Spleen (tissue), 11 donors: Measurements from ENCODE around the gene ADGRL3. TPM values are rescaled to one million over a fixed set of nuclear protein-coding genes. Genes with fewer than 3 reads are reported as not detected.

ENCODE experiments used
- DNase-seq: peaks from one replicate; pipeline ENCODE4 v3.0.0-alpha.2; 2020
- H3K27ac ChIP-seq, 8 donors: fragments of 200-600 bp; sonication (generic) in 7 of 8; 1 replicate in 4 of 8; 2 replicates in 4 of 8; pipeline versions ENCODE4 v1.5.0 to v1.8.0; 2016 to 2021; ENCODE audit warnings: inconsistent platforms in 4 of 8, mild to moderate bottlenecking in 4 of 8, moderate library complexity in 1 of 8
- H3K27me3 ChIP-seq, 7 donors: fragments of 200-600 bp; sonication (generic) in 6 of 7; replicated peaks in 1 of 7; 1 replicate in 4 of 7; 2 replicates in 3 of 7; pipeline versions ENCODE4 v1.5.0 to v1.8.0; 2016 to 2021; ENCODE audit warnings: inconsistent platforms in 3 of 7, mild to moderate bottlenecking in 1 of 7
- H3K36me3 ChIP-seq, 6 donors: fragments of 200-600 bp; sonication (generic) in 5 of 6; 1 replicate in 4 of 6; 2 replicates in 2 of 6; pipeline versions ENCODE4 v1.5.0 to v1.8.0; 2016 to 2021; ENCODE audit warnings: inconsistent platforms in 2 of 6
- H3K4me1 ChIP-seq, 6 donors: fragments of 200-600 bp; sonication (generic) in 5 of 6; 1 replicate in 3 of 6; 2 replicates in 3 of 6; pipeline versions ENCODE4 v1.5.0 to v1.8.0; 2016 to 2021; ENCODE audit warnings: inconsistent platforms in 3 of 6
- H3K4me3 ChIP-seq, 8 donors: fragments of 200-600 bp; sonication (generic) in 7 of 8; 1 replicate in 4 of 8; 2 replicates in 4 of 8; pipeline versions ENCODE4 v1.5.0 to v1.8.0; 2016 to 2021; ENCODE audit warnings: inconsistent platforms in 4 of 8, mild to moderate bottlenecking in 4 of 8, moderate library complexity in 2 of 8
- H3K9me3 ChIP-seq, 8 donors: fragments of 200-600 bp; sonication (generic) in 7 of 8; 1 replicate in 4 of 8; 2 replicates in 4 of 8; pipeline versions ENCODE4 v1.5.0 to v1.8.0; 2016 to 2021; ENCODE audit warnings: inconsistent platforms in 4 of 8
- POLR2A ChIP-seq, 3 donors: fragments of 450-650 bp; IDR thresholded peaks; one replicate each; pipeline ENCODE4 v1.5.1; 2017; ENCODE audit warnings: antibody characterized with exemption in 3 of 3, mild to moderate bottlenecking in 1 of 3
- POLR2AphosphoS5 ChIP-seq, 3 donors: sonication (generic); formaldehyde crosslinking; IDR thresholded peaks; one replicate each; pipeline ENCODE4 v1.5.1; 2017; ENCODE audit warnings: antibody characterized with exemption in 3 of 3
- WGBS, 5 donors: extraction: QIAGEN DNeasy Blood & Tissue Kit in 3 of 5; methylation state at CpG; one replicate each; pipeline versions ENCODE4 v1.1.5 to v1.1.7; 2013 to 2018; 5-methylcytosine and 5-hydroxymethylcytosine counted together
- intact Hi-C: fragments of 100-400 bp; cut with DNase I; formaldehyde crosslinking; loops from one replicate; pipeline ENCODE4 v1.15.0; 2023; ENCODE audit warnings: low total_unique reads
- polyA plus RNA-seq, 3 donors: library from polyadenylated mRNA; stranded (reverse); fragments of 200-250 nt; gene quantifications; one replicate each; pipeline ENCODE4 v1.2.1, GENCODE V29; 2013
- total RNA-seq, 7 donors: library from RNA; depleted of rRNA in 3 of 7; stranded (reverse); fragments of >200 nt in 3 of 7; fragmentation: NEBNext Ultra II Directional in 4 of 7; extraction: Animal tissue kit (Norgen Biotek cat#: 25700) in 4 of 7; gene quantifications; one replicate each; pipeline versions ENCODE4 v1.1.0 to v1.2.1, GENCODE V29; 2016 to 2021
- TF ChIP-seq, protein P1 (sequence below), 11 experiments: fragments of 200-600 bp in 7 of 11; fragments of 450-650 bp in 4 of 11; sonication (generic) in 4 of 11; IDR thresholded peaks in 8 of 11; conservative IDR thresholded peaks in 3 of 11; 1 replicate in 7 of 11; 2 replicates in 4 of 11; pipeline versions ENCODE4 v1.4.0 to v1.8.0; 2016 to 2021; ENCODE audit warnings: antibody characterized with exemption in 11 of 11, inconsistent platforms in 4 of 11, mild to moderate bottlenecking in 1 of 11
- donor health status: healthy with polysubstance abuse.
- donor health status: DM: no; HTN: no; CAD: no; lungs with moderate emphysema.
- donor health status: DM: no; HTN: no; CAD: no.
- donor health status: Bipolar disorder and iron deficiency.
- donor health status: healthy.
- donor health status: DM: no; HTN: no; CAD: no.
- donor health status: DM: yes; HTN: yes; CAD: no.

Gene ADGRL3
- total and polyA plus RNA-seq, 10 donors, result 0.09 to 0.92 (median 0.46) TPM; not detected in 1

DNA sequence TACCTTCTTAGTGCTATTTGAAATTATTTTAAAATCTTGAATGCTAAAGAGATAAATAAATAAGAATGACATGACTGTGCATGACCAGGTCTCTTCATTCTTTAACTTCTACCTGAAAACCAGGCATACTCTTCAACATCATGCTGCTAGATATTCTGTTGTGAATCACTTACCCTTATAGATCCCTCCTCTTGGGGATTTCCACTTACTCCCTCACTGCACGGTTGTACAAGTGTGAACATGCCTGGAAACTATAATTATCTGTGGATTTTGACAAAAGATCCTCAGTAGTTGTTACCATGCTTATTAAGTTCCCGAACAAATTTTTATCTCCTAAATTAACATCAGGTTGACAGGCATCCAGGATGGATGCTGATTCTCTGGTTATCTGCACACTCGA, 54.3 kb downstream of the ADGRL3 start:
- Histone ChIP-seq H3K9me3 (peaks cover 0 to 4% (median 0%) of the 10 kb centered on the region in 8 donors), H3K4me3 (no peak overlapping the region), H3K36me3 (no peaks in the 10 kb centered on the region), H3K27me3 (no peaks in the 10 kb centered on the region), H3K27ac (no peak overlapping the region), H3K4me1 (no peaks in the 10 kb centered on the region)
- no peak for TF ChIP-seq POLR2AphosphoS5 (IDR thresholded peaks at IDR 0.05)
- TF ChIP-seq, protein P1, sequence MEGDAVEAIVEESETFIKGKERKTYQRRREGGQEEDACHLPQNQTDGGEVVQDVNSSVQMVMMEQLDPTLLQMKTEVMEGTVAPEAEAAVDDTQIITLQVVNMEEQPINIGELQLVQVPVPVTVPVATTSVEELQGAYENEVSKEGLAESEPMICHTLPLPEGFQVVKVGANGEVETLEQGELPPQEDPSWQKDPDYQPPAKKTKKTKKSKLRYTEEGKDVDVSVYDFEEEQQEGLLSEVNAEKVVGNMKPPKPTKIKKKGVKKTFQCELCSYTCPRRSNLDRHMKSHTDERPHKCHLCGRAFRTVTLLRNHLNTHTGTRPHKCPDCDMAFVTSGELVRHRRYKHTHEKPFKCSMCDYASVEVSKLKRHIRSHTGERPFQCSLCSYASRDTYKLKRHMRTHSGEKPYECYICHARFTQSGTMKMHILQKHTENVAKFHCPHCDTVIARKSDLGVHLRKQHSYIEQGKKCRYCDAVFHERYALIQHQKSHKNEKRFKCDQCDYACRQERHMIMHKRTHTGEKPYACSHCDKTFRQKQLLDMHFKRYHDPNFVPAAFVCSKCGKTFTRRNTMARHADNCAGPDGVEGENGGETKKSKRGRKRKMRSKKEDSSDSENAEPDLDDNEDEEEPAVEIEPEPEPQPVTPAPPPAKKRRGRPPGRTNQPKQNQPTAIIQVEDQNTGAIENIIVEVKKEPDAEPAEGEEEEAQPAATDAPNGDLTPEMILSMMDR (IDR thresholded peaks at IDR 0.05 in 8 of 11, conservative IDR thresholded peaks at IDR 0.05 in 3 of 11), result no peak
- TF ChIP-seq POLR2A (IDR thresholded peaks at IDR 0.05), result no peak
- intact Hi-C loops, result no loop called here
- no peak for DNase-seq
- 65 to 80% (median 74%) methylated on average over 3 of the region's 3 CpGs for WGBS, 5 donors

DNA sequence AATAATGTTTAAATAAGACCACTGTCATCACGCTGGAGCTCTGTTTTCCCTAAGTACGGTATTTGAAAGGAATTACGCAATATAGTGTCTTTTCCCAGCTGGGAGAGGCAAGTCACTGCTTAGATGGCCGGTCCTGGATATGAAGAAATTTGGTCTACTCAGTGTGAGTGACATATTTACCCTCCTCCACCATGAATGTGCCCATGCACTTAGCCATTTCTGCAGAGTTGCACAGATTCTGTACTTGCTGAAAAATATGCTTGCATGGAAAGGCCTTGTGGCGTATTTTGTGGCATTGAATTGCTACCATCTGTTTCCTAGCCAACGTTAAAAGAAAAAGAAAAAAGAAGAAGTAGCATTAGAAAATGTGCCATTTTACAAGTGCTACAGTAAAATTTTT, 73.1 kb downstream of the ADGRL3 start:
- DNase-seq, result no peak
- no peaks in the 10 kb centered on the region for H3K4me1 ChIP-seq
- no peak overlapping the region for H3K27ac ChIP-seq
- H3K9me3 ChIP-seq, result no peaks in the 10 kb centered on the region
- 23 to 41% (median 30%) methylated on average over 6 of the region's 6 CpGs for WGBS, 5 donors
- TF ChIP-seq, protein P1 (IDR thresholded peaks at IDR 0.05 in 8 of 11, conservative IDR thresholded peaks at IDR 0.05 in 3 of 11), result no peak
- TF ChIP-seq POLR2AphosphoS5 (IDR thresholded peaks at IDR 0.05), result no peak
- no peak for TF ChIP-seq POLR2A (IDR thresholded peaks at IDR 0.05)
- H3K4me3 ChIP-seq, result no peak overlapping the region
- H3K36me3 ChIP-seq, result no peaks in the 10 kb centered on the region
- intact Hi-C loops, result no loop called here
- H3K27me3 ChIP-seq, result no peaks in the 10 kb centered on the region

DNA sequence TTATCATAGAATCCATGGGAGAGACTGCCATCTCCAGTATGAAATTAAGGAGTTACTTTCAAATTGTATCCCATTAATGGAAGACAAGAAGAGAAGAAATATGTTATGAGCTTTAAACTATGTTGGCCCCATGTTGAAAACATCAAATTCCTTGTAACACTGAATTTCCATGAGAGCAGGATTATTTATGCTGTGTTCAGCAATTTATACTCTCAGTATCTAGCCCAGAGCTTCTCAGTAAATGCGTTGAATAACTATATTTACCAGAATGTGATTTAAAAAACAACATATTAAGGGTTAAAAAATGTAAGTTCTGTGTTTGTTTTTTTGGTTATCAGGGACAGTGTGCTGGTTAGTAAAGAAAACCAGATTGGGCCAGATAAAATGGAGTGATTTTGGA, 74.2 kb downstream of the ADGRL3 start:
- Histone ChIP-seq H3K4me1 (no peaks in the 10 kb centered on the region), H3K27me3 (no peaks in the 10 kb centered on the region), H3K4me3 (no peak overlapping the region), H3K27ac (no peak overlapping the region), H3K9me3 (no peaks in the 10 kb centered on the region), H3K36me3 (no peaks in the 10 kb centered on the region)
- 78 to 96% (median 86%) methylated on average over 1 of the region's 1 CpG for WGBS, 5 donors
- TF ChIP-seq POLR2A (IDR thresholded peaks at IDR 0.05) (no peak), POLR2AphosphoS5 (IDR thresholded peaks at IDR 0.05) (no peak)
- TF ChIP-seq, protein P1 (IDR thresholded peaks at IDR 0.05 in 8 of 11, conservative IDR thresholded peaks at IDR 0.05 in 3 of 11), result no peak
- no peak for DNase-seq
- intact Hi-C loops, result no loop called here

DNA sequence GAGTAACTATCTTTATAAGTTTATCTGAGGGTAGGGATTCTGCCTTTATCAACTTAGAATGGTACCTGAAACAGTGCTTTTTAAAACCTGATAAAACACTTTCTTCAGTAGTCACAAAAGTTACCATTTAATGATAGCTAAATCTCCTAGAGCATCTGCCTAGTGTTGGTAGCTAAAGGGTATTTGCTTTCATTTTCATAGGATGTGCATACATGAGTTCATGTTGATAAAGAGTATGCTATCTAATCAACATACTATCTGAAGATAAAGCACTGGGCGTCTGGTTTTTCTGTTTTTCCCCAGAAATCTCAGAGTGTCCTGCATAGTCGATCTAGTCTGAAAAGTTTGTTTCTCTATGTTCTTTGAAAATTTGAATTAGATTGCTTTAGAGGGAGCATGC, 75.1 kb downstream of the ADGRL3 start:
- Histone ChIP-seq H3K4me3 (no peak overlapping the region), H3K4me1 (no peaks in the 10 kb centered on the region), H3K27ac (no peak overlapping the region), H3K36me3 (no peaks in the 10 kb centered on the region), H3K27me3 (no peaks in the 10 kb centered on the region), H3K9me3 (no peaks in the 10 kb centered on the region)
- intact Hi-C loops, result no loop called here
- whole genome bisulfite sequencing, 5 donors, result 66 to 85% (median 70%) methylated on average over 2 of the region's 2 CpGs
- DNase-seq, result no peak
- TF ChIP-seq, protein P1 (IDR thresholded peaks at IDR 0.05 in 8 of 11, conservative IDR thresholded peaks at IDR 0.05 in 3 of 11), result no peak
- TF ChIP-seq POLR2A (IDR thresholded peaks at IDR 0.05) (no peak), POLR2AphosphoS5 (IDR thresholded peaks at IDR 0.05) (no peak)
